ENCODE data around the gene MCC.

MCC gene

GRCh38 chr5:113364466-113364865 lies 123.8 kb downstream of the MCC start:
- no peak for DNase-seq (ENCODE audit: low spot score)

DNA sequence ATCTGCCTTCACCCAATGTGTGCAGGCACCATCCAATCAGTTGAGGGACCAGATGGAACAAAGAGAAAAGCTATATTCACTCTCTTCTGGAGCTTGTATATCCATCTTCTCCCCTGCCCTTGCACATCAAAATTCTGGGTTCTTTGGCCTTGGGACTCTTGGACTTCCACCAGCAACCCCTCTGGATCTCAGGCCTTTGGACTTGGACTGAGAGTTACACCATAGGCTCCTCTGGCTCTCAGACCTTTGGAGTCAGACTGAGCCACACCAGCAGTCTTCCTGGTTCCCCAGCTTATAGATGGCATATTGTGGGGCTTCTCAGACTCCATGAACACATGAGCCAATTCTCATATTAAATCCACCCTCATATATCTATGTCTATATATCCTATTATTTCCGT lies 126.6 kb downstream of the MCC start:
- DNase-seq (ENCODE audit: low spot score), result no peak

GRCh38 chr5:113359419-113359818 lies 128.8 kb downstream of the MCC start:
- no peak for DNase-seq (ENCODE audit: low spot score)

DNA sequence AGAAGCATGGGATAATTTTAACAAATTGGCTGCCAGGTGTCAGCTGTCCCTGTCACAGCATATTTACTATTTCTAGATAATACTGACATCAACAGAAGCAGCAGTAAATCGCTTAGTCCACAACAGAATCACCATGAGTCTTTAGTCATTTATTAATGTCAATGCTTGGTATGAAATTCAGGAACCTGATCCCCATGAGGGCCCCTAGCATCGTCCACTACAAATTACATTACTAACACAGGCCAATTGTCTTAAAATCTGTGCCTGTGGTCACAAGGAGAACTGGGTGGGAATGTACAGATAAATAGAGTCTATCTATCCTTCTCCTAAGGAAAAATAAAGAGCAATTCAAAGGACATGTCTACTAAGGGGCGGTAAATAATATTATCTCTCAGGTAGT lies 129.6 kb downstream of the MCC start:
- DNase-seq (ENCODE audit: low spot score), result no peak

- DNase-seq (ENCODE audit: low spot score), result no peak
Observed at GRCh38 chr5:113357696-113358476, 130.4 kb downstream of the MCC start.

DNA sequence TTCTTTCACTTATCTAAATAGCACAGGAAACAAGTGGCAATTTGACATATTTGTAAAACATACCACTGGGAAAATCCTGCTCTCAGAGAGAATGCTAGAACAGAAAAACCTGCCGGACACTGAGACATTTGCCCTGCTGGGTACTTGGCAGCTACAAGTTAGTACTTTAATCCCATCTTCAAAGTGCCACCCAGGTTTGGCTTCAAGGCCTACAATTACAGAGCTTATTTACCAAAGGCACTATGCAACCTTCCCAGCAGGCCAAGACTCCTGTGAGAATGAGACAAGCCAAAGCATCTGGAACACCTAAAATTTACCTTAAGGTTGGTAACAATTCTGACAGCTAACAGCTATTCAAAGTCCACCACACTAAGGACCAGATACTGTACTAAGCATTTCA lies 131.8 kb downstream of the MCC start:
- no peak for DNase-seq (ENCODE audit: low spot score)

GRCh38 chr5:113354055-113354454 lies 134.2 kb downstream of the MCC start:
- DNase-seq (ENCODE audit: low spot score), result no peak

- no peak for DNase-seq (ENCODE audit: low spot score)
Observed at GRCh38 chr5:113347572-113347971, 140.7 kb downstream of the MCC start.

DNA sequence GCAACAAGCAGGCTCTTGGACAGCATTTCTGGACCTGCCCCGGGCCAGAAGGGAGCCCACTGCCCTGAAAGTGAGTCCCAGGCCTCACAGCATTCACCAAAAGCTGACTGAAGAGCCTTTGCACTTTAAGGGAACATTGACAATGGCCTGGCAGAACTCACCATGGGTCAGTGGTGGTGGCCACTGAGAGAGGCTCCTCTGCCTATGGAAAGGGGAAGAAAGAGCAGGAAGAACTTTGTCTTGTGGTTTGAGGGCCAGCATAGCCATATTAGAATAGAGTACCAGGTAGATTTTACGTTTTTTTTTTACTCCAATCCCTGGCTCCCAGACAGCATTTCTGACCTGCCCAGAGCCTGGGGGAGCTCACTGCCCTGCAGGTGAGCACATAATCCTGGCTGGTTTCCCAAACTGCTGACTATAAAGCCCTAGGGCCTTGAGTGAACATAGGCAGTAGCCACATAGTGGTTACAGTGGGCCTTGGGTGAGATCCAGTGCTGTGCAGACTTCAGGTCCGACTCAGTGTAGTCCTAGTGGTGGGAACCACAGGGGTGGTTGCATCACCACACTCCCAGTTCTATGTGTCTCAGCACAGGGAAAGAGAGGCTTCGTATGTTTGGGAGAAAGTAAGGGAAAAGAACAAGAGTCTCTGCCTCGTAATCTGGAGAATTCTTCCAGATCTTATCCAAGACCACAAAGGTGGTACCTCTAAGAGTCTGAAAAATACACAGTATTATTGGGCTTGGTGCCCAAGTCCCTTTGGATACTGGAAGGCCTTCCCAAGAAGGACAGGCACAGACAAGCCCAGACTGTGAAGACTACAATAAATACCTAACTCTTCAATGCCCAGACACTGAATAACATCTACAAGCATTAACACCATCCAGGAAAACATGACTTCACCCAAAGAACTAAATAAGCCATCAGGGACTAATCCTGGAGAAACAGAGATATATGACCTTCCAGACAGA lies 143.0 kb downstream of the MCC start:
- no peak for DNase-seq (ENCODE audit: low spot score)

DNA sequence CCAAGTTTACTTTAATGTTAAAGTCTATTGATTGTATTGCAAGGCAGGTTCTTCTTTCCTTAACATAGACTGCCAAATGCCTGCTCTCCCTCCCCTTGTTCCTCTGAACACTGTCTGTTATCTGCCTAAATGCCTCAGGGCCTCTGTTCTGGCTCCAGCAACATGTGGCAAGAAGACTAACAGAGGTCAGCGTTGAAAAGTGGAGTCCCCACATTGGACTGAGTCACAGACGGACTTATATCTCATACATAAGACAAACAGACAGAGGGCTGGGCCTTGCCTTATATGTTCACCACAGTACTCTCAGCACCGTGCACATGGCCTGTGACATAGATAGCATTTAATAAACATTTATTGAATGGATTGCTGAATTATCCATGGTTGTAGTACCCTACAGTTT lies 144.9 kb downstream of the MCC start:
- DNase-seq (ENCODE audit: low spot score), result no peak

GRCh38 chr5:113340537-113340936 lies 147.7 kb downstream of the MCC start:
- DNase-seq (ENCODE audit: low spot score), result no peak

- no peak for DNase-seq (ENCODE audit: low spot score)
Observed at GRCh38 chr5:113338628-113339027, 149.6 kb downstream of the MCC start.

- DNase-seq (ENCODE audit: low spot score), result no peak
Observed at GRCh38 chr5:113337515-113338415, 150.5 kb downstream of the MCC start.

- peak; percentile 42 for DNase-seq (ENCODE audit: low spot score)
Observed at GRCh38 chr5:113336975-113337374, 151.3 kb downstream of the MCC start.

DNA sequence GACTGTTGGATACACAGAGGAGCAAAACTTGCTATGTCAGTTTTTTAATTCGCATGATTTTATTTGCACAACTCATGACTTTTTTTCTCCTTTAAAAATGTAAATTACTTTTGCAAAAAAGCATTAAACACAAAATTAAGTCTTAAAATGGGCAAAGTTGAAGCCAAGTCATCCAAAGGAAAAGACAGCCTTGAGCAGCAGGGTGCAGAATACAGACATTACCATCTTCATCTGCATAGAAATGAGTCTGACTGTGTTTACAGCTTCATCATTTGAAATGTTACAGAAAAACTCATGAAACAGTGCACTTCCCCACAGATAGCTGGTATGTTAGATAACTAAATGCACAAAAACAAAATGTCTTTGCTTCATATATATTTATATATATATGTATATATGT lies 154.8 kb downstream of the MCC start:
- no peak for DNase-seq (ENCODE audit: low spot score)

GRCh38 chr5:113331209-113331551 lies 157.1 kb downstream of the MCC start:
- peak; percentile 60 for DNase-seq (ENCODE audit: low spot score)

DNA sequence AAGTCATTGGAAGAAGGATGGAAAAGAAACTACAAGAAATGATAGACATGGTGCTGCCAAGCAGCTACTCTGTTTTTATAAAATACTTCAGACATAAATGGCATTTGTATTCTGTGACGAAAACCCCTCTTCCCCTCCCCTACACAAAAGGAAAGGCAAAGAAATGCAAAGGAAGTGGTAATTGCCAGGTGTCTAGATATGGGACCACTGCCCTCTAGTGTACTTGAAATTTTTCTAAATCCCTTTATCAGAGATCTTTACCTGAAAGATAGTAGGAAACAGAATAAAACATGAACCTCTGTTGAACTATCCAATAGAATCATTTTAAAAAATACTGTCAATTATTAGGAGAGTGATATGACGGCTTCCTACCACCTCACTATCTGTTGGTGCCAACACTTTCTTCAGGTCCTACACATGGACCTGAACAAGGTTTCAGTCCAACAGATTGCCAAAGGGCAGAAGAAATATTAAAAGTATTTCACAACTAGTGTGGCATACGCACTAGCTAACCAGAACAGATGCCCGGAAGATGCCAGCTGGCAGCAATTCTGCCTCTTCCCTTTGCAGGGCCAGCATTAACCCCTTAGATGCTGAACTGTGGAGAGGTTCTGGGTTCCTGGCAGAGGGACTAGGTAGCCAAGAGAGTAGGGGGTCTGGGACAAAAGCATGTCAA lies 157.6 kb downstream of the MCC start:
- DNase-seq (ENCODE audit: low spot score), result peak; percentile 53

DNA sequence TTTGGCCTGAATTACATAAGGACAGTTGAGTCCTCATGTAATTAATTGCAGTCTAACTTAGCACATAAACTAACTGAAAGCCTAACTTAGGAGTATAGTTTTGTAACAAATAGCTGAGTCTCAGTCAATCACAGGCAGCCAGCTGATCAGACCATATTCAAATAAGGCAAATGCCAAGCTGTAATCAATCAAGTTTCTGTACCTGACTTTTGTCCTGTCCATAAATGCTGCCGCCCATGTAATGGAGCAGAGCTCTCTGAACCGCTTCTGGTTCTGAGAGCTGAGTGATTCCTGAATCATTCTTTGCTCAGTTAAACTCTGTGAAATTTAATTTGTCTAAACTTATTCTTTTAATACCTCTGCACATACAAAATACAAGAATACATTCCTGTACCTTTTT lies 158.3 kb downstream of the MCC start:
- DNase-seq (ENCODE audit: low spot score), result no peak

GRCh38 chr5:113325054-113325453 lies 163.2 kb downstream of the MCC start:
- DNase-seq (ENCODE audit: low spot score), result no peak

DNA sequence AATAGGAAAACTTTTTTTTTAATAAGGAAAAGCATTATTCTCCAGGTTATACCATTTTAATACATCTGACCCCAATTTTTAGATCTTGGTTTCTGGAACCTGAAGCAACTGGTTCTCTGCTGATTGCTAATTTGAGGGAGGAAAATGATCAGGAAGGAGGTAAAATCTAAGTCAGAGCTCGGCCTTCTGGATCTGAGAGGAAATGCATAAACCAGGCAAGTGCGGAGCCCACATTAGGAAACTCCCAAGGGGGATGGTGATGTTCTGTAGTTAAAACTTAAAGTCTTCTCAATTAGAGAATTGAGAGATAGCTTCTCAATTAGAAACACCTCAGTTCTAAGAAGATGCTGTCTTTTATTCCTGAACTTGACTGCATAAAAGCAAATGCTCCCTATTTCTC lies 167.0 kb downstream of the MCC start:
- no peak for DNase-seq (ENCODE audit: low spot score)

- DNase-seq (ENCODE audit: low spot score), result no peak
Observed at GRCh38 chr5:113320273-113320780, 167.9 kb downstream of the MCC start.
